ENCODE results near the gene TFCP2L1.
"Not testable (repeated sequence)": the region's sequence is repeated elsewhere in the genome, so short reads cannot be mapped to it uniquely, and the experiment has no call there.

The TFCP2L1 gene, protein sequence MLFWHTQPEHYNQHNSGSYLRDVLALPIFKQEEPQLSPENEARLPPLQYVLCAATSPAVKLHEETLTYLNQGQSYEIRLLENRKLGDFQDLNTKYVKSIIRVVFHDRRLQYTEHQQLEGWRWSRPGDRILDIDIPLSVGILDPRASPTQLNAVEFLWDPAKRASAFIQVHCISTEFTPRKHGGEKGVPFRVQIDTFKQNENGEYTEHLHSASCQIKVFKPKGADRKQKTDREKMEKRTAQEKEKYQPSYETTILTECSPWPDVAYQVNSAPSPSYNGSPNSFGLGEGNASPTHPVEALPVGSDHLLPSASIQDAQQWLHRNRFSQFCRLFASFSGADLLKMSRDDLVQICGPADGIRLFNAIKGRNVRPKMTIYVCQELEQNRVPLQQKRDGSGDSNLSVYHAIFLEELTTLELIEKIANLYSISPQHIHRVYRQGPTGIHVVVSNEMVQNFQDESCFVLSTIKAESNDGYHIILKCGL

DNA sequence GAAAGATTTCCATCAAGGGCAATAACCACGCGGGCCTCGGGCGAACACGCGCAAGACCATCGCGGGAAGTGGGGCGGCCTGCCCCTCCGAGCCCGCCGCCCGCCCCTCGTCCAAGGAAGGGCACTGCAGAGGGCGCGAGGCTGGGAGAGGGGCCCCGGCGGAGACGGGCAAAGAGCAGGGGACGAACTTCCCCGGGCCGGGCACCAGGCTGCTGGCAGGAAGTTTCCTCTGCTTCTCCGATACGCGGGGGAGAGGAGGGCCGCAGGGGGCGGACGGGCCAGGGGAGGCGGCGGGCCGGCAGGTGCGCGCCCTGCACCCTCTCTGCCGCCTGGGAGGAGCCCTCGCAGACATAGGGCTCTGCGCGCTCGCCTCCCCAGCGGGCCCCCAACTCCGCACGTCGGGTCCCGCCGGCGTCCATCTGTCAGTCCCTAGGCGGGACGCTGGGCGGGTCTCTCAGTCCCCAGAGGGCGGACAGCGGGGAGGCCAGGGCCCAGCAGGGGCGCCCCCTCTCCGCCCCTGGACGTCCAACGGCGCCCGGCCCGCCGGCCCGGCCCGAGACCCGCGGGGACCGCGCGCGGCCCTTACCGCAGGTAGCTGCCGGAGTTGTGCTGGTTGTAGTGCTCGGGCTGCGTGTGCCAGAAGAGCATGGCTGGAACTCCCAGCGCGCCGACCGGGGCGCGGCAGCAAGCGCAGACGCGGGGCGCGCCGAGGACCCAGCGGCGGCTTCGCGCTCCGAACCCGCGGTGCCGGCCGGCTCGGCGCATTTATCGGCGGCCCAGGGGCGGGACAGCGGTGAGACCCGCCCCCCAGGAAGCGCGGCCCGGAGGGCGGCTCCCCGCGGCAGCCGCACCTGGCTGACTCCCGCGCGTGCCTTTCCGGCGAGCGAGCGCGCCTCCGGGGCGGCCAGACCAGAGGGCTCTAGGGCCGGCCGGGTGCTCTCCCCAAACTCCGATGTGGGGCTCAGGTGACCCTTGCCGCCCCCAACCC, at the start of gene TFCP2L1:
Gene TFCP2L1 (minus strand): TSS at position 740 of the 987 bp plus-strand sequence. CDS start 93 bp downstream, at position 647.
- peak in 1 of 2 donors; percentile 5 for DNase-seq (ENCODE audit: low read depth in 2 of 2)

DNA sequence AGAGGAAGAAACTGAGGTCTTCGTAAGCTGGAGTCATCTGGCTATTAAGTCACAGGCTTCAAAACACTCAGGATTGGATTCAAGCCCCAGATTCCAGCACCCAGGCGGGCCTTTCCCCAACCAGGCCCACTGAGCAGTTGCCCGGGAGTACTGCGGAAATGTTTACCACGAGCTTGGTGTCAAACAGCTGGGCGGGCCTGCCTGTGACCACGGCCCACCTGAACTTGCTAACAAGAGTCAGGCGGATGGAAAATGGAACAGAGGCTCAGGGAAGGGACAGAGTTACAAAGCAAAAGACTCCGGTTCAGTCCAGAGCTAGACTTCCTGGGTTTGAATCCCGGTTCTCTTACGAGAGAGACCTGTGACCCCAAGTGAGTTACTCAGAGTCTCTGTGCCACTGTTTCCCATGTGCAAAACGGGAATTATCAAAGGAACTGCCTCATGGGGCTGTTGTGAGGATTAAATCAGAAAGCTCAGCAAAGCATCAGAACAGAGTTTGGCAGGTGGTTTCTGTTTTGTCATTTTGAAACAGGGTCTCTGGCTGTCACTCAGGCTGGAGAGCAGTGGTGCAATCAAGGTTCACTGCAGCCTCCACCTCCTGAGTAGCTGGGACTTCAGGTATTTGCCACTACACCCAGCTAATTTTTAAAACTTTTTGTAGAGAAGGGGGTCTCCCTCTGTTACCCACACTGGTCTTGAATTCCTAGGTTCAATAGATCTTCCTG, 49.0 kb upstream of the TFCP2L1 start:
- no peak for DNase-seq (ENCODE audit: low read depth in 2 of 2)

DNA sequence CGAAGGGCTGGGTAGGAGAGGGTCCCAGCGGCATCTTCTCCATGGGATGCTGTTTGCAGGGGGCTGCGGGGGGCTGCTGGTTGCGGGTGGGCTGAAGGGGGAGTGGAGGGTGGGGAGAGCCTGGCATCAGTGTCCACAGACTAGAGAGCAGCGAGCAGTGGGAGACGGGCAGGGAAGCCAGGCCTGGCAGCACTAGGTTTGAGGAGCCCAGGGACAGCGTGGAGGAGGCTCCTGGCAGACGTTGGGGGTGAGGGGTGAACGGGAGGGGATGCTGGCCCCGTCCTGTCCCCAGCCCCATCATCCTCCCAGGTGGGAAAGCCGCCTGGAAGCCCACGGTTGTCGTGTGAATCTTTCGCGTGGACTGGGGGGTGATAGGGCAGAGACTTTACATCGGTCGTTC, 48.2 kb upstream of the TFCP2L1 start:
- no peak for DNase-seq (ENCODE audit: low read depth in 2 of 2)

DNA sequence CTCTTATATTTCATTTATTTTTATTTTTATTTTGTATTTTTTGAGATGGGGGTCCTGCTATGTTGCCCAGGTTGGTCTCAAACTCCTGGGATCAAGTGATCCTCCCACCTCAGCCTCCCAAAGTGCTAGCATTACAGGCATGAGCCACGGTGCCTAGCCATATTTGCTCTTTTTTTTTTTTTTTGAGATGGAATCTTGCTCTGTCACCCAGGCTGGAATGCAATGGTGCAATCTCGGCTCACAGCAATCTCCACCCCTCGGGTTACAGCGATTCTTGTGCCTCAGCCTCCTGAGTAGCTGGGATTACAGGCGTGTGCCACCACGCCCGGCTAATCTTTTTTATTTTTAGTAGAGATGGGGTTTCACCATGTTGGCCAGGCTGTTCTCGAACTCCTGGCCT, 46.3 kb upstream of the TFCP2L1 start:
- DNase-seq (ENCODE audit: low read depth in 2 of 2): not testable (repeated sequence)

DNA sequence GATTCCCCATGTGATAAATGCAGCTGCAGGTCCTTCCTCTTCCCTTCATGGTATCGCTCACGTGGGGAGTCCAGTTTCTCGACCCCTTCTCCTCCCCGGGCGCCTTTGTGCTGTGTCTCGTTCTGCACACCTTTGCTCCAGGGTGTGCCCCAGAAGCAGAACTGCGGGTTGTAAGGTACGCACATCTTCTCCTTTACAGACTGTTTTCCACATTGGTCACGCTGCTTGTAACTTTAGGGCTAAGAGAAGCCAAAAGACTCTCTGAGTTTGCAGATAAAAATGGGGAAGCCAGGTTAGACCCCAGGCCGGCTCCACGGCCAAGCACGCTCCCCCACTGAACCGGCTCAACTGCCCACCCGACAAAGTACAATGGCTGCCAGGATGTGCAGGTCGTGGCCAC, 45.9 kb upstream of the TFCP2L1 start:
- DNase-seq (ENCODE audit: low read depth in 2 of 2): no peak

DNA sequence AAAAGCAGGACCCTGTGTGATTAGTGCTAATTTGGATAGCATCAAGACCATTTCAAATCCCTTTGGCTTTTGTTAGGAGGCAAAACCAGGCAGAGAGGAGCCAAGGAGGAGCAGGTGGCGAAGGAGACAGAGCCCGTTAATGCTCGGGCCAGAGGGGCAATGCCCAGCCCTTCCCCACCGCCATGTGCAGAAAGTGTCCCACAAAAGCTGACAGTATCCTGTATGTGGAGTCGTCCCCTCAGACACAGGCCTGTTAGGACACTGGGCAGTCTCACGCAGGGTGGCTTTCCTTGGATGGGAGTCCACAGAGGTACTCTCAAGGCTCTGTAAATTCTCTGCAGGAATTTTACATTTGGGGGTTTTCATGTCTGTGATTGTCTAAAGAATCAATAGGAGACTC, 44.8 kb upstream of the TFCP2L1 start:
- no peak for DNase-seq (ENCODE audit: low read depth in 2 of 2)

DNA sequence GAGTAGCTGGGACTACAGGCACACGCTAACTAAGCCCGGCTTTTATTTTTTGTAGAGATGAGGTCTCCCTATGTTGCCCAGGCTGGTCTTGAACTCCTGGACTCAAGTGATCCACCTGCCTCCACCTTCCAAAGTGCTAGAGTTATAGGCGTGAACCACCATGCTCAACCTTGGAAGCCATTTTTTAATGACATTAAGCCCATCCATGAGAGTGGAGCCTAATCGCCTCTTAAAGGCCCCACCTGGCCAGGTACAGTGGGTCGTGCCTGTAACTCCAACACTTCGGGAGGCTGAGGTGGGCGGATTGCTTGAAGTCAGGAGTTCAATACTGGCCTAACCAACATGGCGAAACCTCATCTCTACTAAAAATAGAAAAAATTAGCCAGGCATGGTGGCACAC, 41.6 kb upstream of the TFCP2L1 start:
- no peak for DNase-seq (ENCODE audit: low read depth in 2 of 2)

DNA sequence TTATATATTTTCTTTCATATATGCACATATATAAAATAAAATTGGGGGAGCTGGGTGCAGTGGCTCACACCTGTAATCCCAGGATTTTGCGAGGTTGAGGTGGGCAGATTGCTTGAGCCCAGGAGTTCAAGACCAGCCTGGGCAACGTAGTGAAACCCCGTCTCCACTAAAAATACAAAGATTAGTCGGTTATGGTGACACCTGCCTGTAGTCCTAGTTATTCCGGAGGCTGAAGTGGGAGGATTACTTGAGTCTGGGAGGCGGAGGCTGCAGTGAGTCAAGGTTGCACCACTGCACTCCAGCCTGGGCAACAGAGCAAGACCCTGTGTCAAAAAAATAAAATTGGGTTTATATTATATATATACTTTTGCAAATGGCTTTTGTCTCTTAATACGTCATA, 39.6 kb upstream of the TFCP2L1 start:
- DNase-seq (ENCODE audit: low read depth in 2 of 2): no peak

DNA sequence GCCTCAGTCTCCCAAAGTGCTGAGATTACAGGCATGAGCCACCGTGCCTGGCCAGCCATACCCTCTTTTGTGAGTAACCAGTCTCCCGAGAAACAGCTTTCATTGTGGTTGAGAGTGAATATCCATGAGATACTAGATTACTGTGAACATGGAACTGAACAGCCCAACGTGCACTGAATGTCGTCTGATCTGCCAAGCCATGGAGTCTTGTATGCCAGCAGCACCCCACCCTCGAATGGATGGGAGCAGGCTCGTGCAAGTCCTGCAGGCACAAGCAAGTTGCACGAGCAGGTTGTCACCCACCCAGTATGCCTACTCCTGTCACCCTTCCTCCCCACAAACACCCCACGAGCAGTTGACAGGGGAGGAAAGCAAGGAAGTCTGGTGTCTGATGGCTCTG, 36.5 kb upstream of the TFCP2L1 start:
- DNase-seq (ENCODE audit: low read depth in 2 of 2): no peak

DNA sequence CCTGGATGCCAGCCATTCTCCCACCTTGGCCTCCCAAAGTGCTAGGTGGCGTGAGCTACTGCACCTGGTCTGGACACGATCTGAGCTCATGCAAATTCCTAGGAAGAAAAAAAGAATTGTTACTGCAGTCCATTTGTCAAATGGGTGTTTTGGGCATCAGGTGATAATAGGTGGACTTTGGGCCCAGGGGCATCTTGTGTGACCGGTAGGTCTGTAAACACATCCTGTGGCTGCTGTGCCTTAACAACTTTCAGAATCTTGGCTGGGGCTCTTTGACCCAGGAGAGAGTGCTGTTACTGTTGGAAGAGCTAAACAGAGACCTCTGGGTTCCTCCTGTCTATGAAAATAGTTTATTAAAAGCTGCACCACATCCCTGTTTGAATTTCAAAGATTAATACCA, 34.9 kb upstream of the TFCP2L1 start:
- DNase-seq (ENCODE audit: low read depth in 2 of 2): no peak

DNA sequence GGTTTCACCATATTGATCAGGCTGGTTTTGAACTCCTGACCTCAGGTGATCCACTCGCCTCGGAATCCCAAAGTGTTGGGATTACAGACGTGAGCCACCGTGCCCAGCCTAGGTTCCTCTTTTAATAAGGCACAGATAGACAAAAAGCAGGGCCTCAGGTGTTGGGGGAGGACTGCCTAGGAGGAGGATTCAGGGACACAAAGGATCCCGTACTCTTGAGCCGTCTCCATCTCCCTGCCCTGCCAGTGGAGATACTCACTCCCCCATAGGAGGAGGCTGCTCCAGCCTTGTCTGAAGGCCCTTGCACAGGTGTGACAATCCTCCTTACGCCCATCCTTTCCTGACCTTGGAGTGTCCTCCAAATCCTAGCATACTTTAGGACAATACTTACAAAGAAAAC, 32.0 kb upstream of the TFCP2L1 start:
- DNase-seq (ENCODE audit: low read depth in 2 of 2): no peak

DNA sequence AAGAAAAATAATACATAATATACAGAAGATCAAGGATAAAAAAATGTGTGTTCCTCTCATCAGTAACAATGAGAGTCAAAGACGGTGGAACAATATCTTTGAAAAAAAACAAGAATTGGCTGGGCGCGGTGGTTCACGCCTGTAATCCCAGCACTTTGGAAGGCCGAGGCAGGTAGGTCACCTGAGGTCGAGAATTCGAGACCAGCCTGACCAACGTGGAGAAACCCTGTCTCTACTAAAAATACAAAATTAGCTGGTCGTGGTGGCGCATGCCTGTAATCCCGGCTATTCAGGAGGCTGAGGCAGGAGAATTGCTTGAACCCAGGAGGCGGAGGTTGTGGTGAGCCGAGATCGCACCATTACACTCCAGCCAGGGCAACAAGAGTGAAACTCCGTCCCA, 28.7 kb upstream of the TFCP2L1 start:
- DNase-seq (ENCODE audit: low read depth in 2 of 2): not testable (repeated sequence)

DNA sequence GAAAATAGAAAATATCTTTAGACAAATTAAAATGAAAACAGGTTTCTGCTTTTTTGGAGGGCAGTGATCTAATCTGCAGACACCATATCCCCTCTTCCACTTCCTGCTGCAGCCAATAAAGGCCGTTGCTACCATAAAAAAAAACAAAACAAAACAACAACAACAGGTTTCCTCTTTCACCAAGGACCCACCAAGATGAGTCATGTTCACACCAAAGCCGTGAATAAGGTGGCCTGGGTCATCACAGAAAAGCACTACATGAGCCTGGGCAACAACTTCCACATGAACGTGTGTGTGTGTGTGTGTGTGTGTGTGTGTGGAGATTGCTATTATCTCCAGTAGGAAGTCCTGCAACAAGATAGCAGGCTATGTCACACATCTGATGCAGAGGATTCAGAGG, 24.8 kb upstream of the TFCP2L1 start:
- no peak for DNase-seq (ENCODE audit: low read depth in 2 of 2)

DNA sequence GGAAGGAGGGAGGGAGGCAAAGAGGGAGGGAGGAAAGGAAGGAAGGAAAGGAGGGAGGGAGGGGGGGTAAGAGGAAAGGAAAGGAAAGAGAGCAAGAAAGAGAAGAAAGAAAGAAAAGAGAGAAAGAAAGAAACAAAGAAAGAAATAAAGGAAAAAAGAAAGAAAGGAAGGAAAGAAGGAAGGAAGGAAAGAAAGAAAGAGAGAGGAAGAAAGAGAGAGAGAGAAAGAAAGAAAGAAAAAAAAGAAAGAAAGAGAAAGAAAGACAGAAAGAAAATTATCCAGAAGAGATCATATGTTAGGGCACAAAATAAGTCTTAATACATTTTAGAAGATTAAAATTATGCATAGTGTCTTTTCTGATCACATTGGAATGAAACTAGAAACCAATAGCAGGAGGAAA, 24.3 kb upstream of the TFCP2L1 start:
- DNase-seq (ENCODE audit: low read depth in 2 of 2): no peak

DNA sequence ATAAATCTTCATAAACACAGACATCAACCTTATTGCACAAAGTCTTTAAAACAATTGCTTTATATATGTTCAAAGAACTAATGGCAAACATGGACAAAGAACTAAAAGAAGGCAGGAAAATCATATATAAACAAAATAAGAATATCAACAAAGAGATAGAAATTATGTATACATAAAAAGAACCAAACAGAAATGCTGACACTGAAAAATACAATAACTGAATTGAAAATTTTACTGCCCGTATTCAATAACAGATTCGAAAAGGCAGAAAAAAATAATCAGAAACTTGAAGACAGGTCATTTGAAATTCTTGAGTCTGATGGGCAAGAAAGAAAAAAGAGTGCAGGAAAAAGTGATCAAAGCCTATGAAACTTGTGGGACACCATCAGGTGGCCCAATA, 22.0 kb upstream of the TFCP2L1 start:
- DNase-seq (ENCODE audit: low read depth in 2 of 2): no peak

DNA sequence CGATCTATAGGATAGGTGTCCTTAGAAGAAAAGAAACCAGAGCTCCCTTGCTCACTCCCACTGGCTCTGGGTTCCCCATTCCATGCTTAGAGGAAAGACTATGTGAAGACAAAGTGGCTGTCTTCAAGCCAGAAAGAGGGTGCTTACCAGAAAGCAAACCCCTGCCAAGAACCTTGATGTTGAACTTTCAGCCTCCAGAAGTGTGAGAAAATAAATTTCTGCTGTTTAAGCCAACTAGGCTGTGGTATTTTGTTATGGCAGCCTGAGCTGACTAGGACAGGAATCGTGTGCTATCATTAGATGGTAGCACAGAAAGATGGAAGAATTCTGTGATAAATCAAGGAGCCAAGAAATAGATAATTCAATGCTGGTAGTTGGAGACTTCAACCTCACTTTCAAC, 19.9 kb upstream of the TFCP2L1 start:
- DNase-seq (ENCODE audit: low read depth in 2 of 2): no peak

DNA sequence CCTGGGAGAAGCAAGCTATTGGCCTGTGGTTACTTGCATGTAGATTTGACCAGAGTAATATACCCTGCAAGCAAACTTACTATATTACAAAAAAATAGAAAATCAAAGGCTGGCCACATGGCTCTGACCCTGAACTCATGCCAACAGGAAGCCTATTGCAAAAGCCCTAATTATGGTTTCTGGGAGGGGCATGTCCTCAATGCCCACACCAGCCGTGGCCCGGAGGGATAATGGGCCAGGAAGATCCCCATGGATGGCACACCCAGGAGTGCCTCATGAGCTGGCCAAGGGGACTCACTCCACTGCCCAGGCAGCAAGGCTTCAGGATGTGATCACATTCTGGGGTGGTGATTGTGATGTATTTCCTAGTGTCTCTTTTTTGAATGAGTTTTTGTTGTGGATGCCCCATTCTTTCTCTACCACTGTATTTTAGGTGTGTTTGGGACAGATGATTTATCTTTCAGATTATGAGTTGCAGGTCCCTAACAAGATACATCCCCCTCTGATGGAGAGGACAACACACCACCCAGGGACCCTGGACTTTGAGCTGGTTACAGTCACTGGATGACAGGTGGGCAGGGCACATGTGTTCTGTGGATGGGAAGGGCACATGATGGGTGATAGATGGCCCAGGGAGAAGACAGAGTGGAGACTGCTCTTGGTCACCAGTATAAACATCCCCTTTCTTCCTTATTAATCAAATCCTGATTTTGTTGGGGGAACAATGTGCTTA, 18.7 kb upstream of the TFCP2L1 start:
- DNase-seq (ENCODE audit: low read depth in 2 of 2): no peak

DNA sequence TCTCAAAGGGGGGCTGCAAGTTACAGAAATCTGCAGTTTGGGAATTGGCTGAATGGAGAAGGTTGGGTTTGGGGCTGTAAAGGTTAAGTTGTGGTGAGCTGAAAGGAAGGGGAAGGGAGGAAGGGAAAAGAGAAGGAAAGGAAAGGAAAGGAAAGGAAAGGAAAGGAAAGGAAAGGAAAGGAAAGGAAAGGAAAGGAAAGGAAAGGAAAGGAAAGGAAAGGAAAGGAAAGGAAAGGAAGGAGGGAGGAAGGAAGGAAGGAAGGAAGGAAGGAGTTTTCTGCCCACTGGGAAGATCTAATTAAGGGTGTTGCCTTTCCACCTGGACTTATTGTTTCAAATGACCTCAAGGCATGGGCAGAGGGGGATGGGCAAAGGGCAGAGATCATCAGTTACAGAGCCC, 16.2 kb upstream of the TFCP2L1 start:
- not testable (repeated sequence) for DNase-seq (ENCODE audit: low read depth in 2 of 2)

DNA sequence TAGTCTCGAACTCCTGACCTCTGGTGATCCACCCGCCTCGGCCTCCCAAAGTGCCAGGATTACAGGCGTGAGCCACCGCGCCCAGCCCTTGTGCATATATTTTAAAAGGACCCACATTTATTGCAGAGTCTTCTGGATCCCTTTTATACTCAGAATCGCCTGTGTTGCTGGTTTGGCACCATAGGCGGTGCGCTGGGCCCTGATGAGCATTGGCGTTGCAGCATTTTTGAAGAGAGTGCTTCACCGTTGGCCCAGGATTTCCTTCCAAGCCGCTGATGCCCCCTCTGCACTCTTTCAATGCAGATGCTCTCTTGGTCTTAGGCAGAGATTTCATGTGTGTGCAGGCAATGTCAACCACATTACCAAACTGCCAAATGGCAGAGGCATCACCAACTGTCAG, 13.5 kb upstream of the TFCP2L1 start:
- no peak for DNase-seq (ENCODE audit: low read depth in 2 of 2)

DNA sequence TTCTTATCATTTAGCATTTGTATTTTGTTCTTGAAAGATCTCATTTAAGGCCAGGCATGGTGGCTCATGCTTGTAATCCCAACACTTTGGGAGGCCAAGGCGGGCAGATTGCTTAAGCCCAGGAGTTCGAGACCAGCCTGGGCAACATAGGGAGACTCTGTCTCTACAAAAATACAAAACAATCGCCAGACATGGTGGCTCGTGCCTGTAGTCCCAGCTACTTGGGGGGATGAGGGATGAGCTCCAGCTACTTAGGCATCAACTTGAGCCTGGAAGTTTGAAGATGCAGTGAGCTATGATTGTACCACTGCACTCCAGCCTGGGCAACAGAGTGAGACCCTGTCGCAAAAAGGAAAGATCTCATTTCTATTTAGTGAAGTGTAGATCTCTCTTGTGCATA, 12.9 kb upstream of the TFCP2L1 start:
- DNase-seq (ENCODE audit: low read depth in 2 of 2): not testable (repeated sequence)

DNA sequence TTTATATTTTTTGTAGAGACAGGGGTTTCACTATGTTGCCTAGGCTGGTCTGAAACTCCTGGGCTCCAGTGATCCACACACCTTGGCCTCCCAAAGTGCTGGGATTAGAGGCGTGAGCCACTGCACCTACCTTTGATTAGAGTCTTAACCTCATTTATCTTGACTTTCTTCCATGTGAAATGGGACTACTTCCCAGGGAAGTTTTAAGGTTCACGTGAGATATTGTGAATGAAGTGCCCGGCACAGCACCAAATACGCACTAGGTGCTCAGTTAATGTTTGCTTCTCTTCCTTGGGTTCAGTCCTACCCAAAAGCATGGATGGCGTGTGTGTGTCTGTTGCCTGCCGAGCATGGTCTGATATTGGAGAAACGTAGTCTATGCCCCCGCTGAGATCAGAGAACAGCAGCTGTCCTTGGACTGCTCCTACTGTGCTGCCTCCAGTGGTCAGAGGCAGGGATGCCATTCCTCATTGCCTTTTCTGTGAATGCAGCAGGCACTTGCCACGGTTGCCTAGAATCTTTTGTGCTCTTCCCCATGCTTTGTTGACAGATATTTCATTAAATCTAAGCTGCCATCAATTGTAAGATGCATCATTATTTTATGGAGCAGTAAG, 12.3 kb upstream of the TFCP2L1 start:
- DNase-seq (ENCODE audit: low read depth in 2 of 2): no peak
